AG04450 (cell line): Measurements from ENCODE around the gene SLC13A1. TPM values are rescaled to one million over a fixed set of nuclear protein-coding genes. Genes with fewer than 3 reads are reported as not detected.
"Not testable (repeated sequence)": the region's sequence is repeated elsewhere in the genome, so short reads cannot be mapped to it uniquely, and the experiment has no call there.

ENCODE experiments used
- CTCF ChIA-PET: fragments of 300-600, 350-600 bp; formaldehyde crosslinking; extraction: SDS; loops from one replicate; lab custom pipeline; 2022; ENCODE audit warnings: antibody characterized with exemption, inconsistent platforms; lab: Charles Lee
- POLR2A ChIA-PET: fragments of 350-600 bp; formaldehyde crosslinking; extraction: SDS; loops from one replicate; lab custom pipeline; 2021; ENCODE audit warnings: antibody characterized with exemption, inconsistent platforms; lab: Yijun Ruan, JAX
- DNase-seq: peaks from one replicate; pipeline ENCODE4 v3.0.0-alpha.2; 2011; ENCODE audit warnings: low read depth, low spot score
- H3K27ac ChIP-seq: one replicate; pipeline ENCODE4 v1.5.1; 2012; ENCODE audit warnings: low read depth, low read length, control low read depth
- H3K27me3 ChIP-seq: one replicate; pipeline ENCODE4 v1.6.0; 2012; ENCODE audit warnings: low read length; ENCODE audit not compliant: control insufficient read depth, insufficient read depth
- H3K4me3 ChIP-seq: 2 replicates; pipeline ENCODE4 v1.5.1; 2011; ENCODE audit warnings: mild to moderate bottlenecking, low read depth, low read length, control low read depth
- H3K9me3 ChIP-seq: 2 replicates; pipeline ENCODE4 v1.5.1; 2012; ENCODE audit warnings: low read length; ENCODE audit not compliant: control insufficient read depth, insufficient read depth
- CTCF ChIP-seq: IDR thresholded peaks from 2 replicates; pipeline ENCODE4 v1.5.1; 2011; ENCODE audit warnings: low read depth, low read length, control low read depth, inconsistent platforms
- polyA plus RNA-seq: library from polyadenylated mRNA; depleted of rRNA; stranded (reverse); fragments of >200 nt; gene quantifications from 2 replicates; pipeline ENCODE4 v1.2.3, GENCODE V29; 2011

The SLC13A1 gene
- polyA plus RNA-seq, 1 experiment, result not detected

- POLR2A ChIA-PET, result no interaction called here
- Histone ChIP-seq H3K9me3 (peaks cover 11% of the 10 kb centered on the region), H3K27me3 (no peaks in the 10 kb centered on the region), H3K4me3 (no peak overlapping the region), H3K27ac (no peak overlapping the region)
- DNase-seq, result no peak
- no peak for TF ChIP-seq CTCF
- CTCF ChIA-PET, result no interaction called here
Measured at GRCh38 chr7:123231021-123232000, 31.5 kb upstream of the SLC13A1 start.

GRCh38 chr7:123230603-123231002 lies 30.8 kb upstream of the SLC13A1 start:
- Histone ChIP-seq H3K27me3 (no peaks in the 10 kb centered on the region), H3K9me3 (peaks cover 11% of the 10 kb centered on the region), H3K27ac (no peak overlapping the region), H3K4me3 (no peak overlapping the region)
- ChIA-PET POLR2A (no interaction called here), CTCF (no interaction called here)
- TF ChIP-seq CTCF, result no peak
- no peak for DNase-seq

GRCh38 chr7:123230147-123230546 lies 30.4 kb upstream of the SLC13A1 start:
- H3K4me3 ChIP-seq, result no peak overlapping the region
- H3K27ac ChIP-seq, result no peak overlapping the region
- peaks cover 10% of the 10 kb centered on the region for H3K9me3 ChIP-seq
- DNase-seq, result no peak
- TF ChIP-seq CTCF, result no peak
- POLR2A ChIA-PET, result no interaction called here
- CTCF ChIA-PET, result no interaction called here
- H3K27me3 ChIP-seq, result no peaks in the 10 kb centered on the region

- H3K4me3 ChIP-seq, result no peak overlapping the region
- POLR2A ChIA-PET, result no interaction called here
- CTCF ChIA-PET, result no interaction called here
Measured at GRCh38 chr7:123229426-123229825, 29.7 kb upstream of the SLC13A1 start.

GRCh38 chr7:123227666-123228065 lies 27.9 kb upstream of the SLC13A1 start:
- POLR2A ChIA-PET, result not testable (repeated sequence)

More at GRCh38 chr7:123229426-123229825, 29.7 kb upstream of the SLC13A1 start:
- no peaks in the 10 kb centered on the region for H3K27me3 ChIP-seq
- H3K9me3 ChIP-seq, result peaks cover 8% of the 10 kb centered on the region
- no peak for DNase-seq
- no peak for TF ChIP-seq CTCF
- H3K27ac ChIP-seq, result no peak overlapping the region

More at GRCh38 chr7:123227666-123228065, 27.9 kb upstream of the SLC13A1 start:
- CTCF ChIA-PET, H3K27me3 ChIP-seq, H3K9me3 ChIP-seq, H3K27ac ChIP-seq, DNase-seq, H3K4me3 ChIP-seq: not testable (repeated sequence)
